ENCODE measurements around the gene ACSM6. TPM values are rescaled to one million over a fixed set of nuclear protein-coding genes. Genes with fewer than 3 reads are reported as not detected.

ACSM6 gene
- total RNA-seq, 1 donor from 2014 or later = not detected

GRCh38 chr10:95172851-95173250 is 21.2 kb upstream of the ACSM6 start:
- Histone ChIP-seq H3K27me3 (ENCODE audit: control insufficient read depth, insufficient read depth, low read length) (no peaks in the 10 kb centered on the region), H3K4me3 (ENCODE audit: low read depth, low read length) (no peak overlapping the region), H3K36me3 (ENCODE audit: control insufficient read depth, insufficient read depth, low read length) (no peaks in the 10 kb centered on the region)
- DNase-seq (ENCODE audit: low read depth) = peak; percentile 71
- no peak for TF ChIP-seq CTCF (IDR thresholded peaks at IDR 0.05; ENCODE audit: insufficient read depth, low read length, severe bottlenecking)
- FAIRE-seq = no peak

- FAIRE-seq (peak; percentile 36), DNase-seq (ENCODE audit: low read depth) (no peak)
- TF ChIP-seq CTCF (IDR thresholded peaks at IDR 0.05; ENCODE audit: insufficient read depth, low read length, severe bottlenecking) = peak; percentile 15
- Histone ChIP-seq H3K27me3 (ENCODE audit: control insufficient read depth, insufficient read depth, low read length) (no peaks in the 10 kb centered on the region), H3K4me3 (ENCODE audit: low read depth, low read length) (no peak overlapping the region), H3K36me3 (ENCODE audit: control insufficient read depth, insufficient read depth, low read length) (no peaks in the 10 kb centered on the region)
Measured at GRCh38 chr10:95176101-95176500, 17.9 kb upstream of the ACSM6 start.

DNA sequence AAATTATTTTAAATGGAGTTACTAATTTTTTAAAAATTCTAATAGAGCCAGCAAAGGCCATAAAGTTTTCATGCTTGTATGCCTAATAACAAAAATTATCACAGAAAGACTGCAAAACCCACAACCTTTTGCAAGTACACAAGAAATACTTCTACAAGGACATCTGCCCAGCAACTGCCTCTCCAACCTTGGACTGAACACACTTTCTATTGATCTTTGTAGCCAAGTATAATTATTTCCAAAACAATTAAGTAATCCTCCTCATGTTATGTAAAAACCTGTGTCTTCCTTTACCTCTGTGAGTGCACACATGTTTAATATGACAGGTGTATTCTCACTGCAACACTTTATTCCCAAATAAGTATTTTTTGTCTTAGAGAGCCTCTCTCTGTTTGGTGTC is 16.6 kb upstream of the ACSM6 start:
- no peaks in the 10 kb centered on the region for H3K27me3 ChIP-seq (ENCODE audit: control insufficient read depth, insufficient read depth, low read length)
- H3K36me3 ChIP-seq (ENCODE audit: control insufficient read depth, insufficient read depth, low read length) = no peaks in the 10 kb centered on the region
- H3K4me3 ChIP-seq (ENCODE audit: low read depth, low read length) = no peak overlapping the region
- no peak for TF ChIP-seq CTCF (IDR thresholded peaks at IDR 0.05; ENCODE audit: insufficient read depth, low read length, severe bottlenecking)
- DNase-seq (ENCODE audit: low read depth) (no peak), FAIRE-seq (no peak)

DNA sequence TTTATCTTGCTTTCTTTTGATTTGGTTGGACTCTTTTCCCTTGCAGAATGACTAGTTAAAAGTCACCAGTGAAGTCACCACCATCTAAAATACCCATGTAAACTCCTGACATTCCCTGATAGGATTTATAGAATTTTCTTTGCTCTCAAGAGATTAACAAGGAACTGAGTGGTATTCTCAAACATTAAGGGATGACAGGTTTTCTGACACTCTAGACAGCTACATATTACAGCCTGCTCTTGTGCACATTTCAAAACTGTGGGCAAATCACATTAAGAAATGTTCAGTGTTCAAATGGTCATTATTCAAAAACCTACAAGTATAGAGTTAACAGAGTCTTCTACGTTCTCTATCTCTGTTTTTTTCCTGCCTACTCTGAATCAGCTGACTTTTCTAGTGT is 15.8 kb upstream of the ACSM6 start:
- DNase-seq (ENCODE audit: low read depth) (no peak), FAIRE-seq (no peak)
- no peaks in the 10 kb centered on the region for H3K36me3 ChIP-seq (ENCODE audit: control insufficient read depth, insufficient read depth, low read length)

DNA sequence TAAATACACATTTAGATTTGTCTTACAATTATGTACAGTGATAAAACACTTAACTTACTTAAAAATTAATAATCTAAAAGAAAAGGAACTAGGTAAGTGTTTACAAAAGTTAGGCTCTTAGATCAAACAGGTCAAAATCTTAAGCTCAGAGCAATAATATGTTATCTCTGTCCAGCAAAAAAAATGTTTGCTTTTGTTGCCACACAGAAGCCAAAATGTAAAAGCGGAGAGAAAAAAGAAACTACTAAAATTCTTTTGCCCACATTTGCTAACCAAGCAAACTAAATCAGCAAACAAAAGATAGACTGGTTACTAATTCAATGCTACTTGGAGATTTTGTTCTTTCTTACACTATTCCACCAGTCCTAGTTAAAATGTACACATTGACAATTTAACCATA is 15.2 kb upstream of the ACSM6 start:
- TF ChIP-seq CTCF (IDR thresholded peaks at IDR 0.05; ENCODE audit: insufficient read depth, low read length, severe bottlenecking) = no peak
- Histone ChIP-seq H3K36me3 (ENCODE audit: control insufficient read depth, insufficient read depth, low read length) (no peaks in the 10 kb centered on the region), H3K27me3 (ENCODE audit: control insufficient read depth, insufficient read depth, low read length) (no peaks in the 10 kb centered on the region), H3K4me3 (ENCODE audit: low read depth, low read length) (no peak overlapping the region)
- DNase-seq (ENCODE audit: low read depth) = no peak
- no peak for FAIRE-seq

More for the DNA sequence above, 15.8 kb upstream of the ACSM6 start:
- TF ChIP-seq CTCF (IDR thresholded peaks at IDR 0.05; ENCODE audit: insufficient read depth, low read length, severe bottlenecking) = no peak
- no peaks in the 10 kb centered on the region for H3K27me3 ChIP-seq (ENCODE audit: control insufficient read depth, insufficient read depth, low read length)
- H3K4me3 ChIP-seq (ENCODE audit: low read depth, low read length) = no peak overlapping the region

DNA sequence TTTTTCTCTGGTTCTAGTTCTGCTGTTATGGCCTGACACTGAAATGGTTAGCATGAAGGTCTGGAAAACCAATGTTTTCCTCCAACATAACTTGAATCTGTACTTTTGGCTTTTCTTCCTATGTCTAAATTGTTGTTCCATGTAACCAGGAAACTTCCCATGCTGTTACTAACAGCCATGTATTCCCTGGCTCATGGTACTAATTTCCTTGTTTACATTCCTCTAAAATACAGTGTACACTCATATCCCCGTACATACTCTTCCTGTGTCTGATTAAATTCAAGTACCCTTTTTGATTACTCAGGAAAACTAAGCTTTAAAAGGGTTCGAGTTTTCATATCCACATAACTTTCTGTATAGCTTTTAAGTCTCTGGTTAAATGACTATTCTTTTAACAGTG is 12.3 kb upstream of the ACSM6 start:
- no peak for TF ChIP-seq CTCF (IDR thresholded peaks at IDR 0.05; ENCODE audit: insufficient read depth, low read length, severe bottlenecking)
- FAIRE-seq (no peak), DNase-seq (ENCODE audit: low read depth) (peak; percentile 79)
- Histone ChIP-seq H3K4me3 (ENCODE audit: low read depth, low read length) (no peak overlapping the region), H3K36me3 (ENCODE audit: control insufficient read depth, insufficient read depth, low read length) (no peaks in the 10 kb centered on the region), H3K27me3 (ENCODE audit: control insufficient read depth, insufficient read depth, low read length) (no peaks in the 10 kb centered on the region)
